22Rv1 (cell line): ENCODE results near the gene PFKFB3.

Experiments
- H3K27ac ChIP-seq: fragments of 450-650 bp; 2 replicates; pipeline ENCODE4 v1.5.1; 2017
- CTCF ChIP-seq: fragments of 450-650 bp; IDR thresholded peaks from 2 replicates; pipeline ENCODE4 v1.5.1; 2017; ENCODE audit warnings: mild to moderate bottlenecking
- ZFX ChIP-seq: fragments of 450-650 bp; IDR thresholded peaks from 2 replicates; pipeline ENCODE4 v1.6.1; 2017; ENCODE audit warnings: antibody characterized with exemption, borderline replicate concordance

Gene PFKFB3

GRCh38 chr10:6202684-6203330 lies at the start of gene PFKFB3:
TSS of gene PFKFB3 (plus strand) at chr10:6202932. CDS start at chr10:6203261, 329 bp downstream.
- peak within 1 kb of the TSS; percentile 40 for H3K27ac ChIP-seq
- TF ChIP-seq ZFX, result no peak
- TF ChIP-seq CTCF, result peak; percentile 86

- TF ChIP-seq ZFX, result no peak
- TF ChIP-seq CTCF, result no peak
- no peak overlapping the region for H3K27ac ChIP-seq
These were observed 48.9 kb upstream of the PFKFB3 start for GRCh38 chr10:6153845-6154244.

GRCh38 chr10:6154566-6154965 lies 48.2 kb upstream of the PFKFB3 start:
- H3K27ac ChIP-seq, result no peak overlapping the region
- TF ChIP-seq ZFX (no peak), CTCF (no peak)

- TF ChIP-seq ZFX (no peak), CTCF (no peak)
- no peak overlapping the region for H3K27ac ChIP-seq
These were observed 44.5 kb upstream of the PFKFB3 start for GRCh38 chr10:6158276-6158675.

- no peak for TF ChIP-seq ZFX
- no peak for TF ChIP-seq CTCF
- no peak overlapping the region for H3K27ac ChIP-seq
These were observed 40.8 kb upstream of the PFKFB3 start for GRCh38 chr10:6161921-6162320.

GRCh38 chr10:6162589-6163356 lies 40.0 kb upstream of the PFKFB3 start:
- H3K27ac ChIP-seq, result peak overlapping the region; percentile 75

More at GRCh38 chr10:6162589-6163356, 40.0 kb upstream of the PFKFB3 start:
- TF ChIP-seq CTCF (no peak), ZFX (no peak)
